HG03571 (cell line): ENCODE measurements around the gene RNF144A.

ENCODE experiments used
- ATAC-seq: cut with Tn5 transposase; IDR thresholded peaks from one replicate; pipeline ENCODE4 v1.9.1; 2021; ENCODE audit not compliant: unreplicated experiment

RNF144A gene

GRCh38 chr2:6970976-6971480 is 53.8 kb downstream of the RNF144A start:
- no peak for ATAC-seq

- ATAC-seq: no peak
Measured at GRCh38 chr2:6971502-6971901, 54.3 kb downstream of the RNF144A start.

GRCh38 chr2:6972067-6972710 is 55.0 kb downstream of the RNF144A start:
- no peak for ATAC-seq

- ATAC-seq: no peak
Measured at GRCh38 chr2:6973895-6974545, 56.8 kb downstream of the RNF144A start.

GRCh38 chr2:6975988-6976387 is 58.8 kb downstream of the RNF144A start:
- no peak for ATAC-seq

GRCh38 chr2:6977113-6977741 is 60.0 kb downstream of the RNF144A start:
- no peak for ATAC-seq

- no peak for ATAC-seq
Measured at GRCh38 chr2:6977786-6978185, 60.6 kb downstream of the RNF144A start.

GRCh38 chr2:6978991-6979390 is 61.8 kb downstream of the RNF144A start:
- no peak for ATAC-seq

GRCh38 chr2:6982449-6982848 is 65.2 kb downstream of the RNF144A start:
- no peak for ATAC-seq

- ATAC-seq: no peak
Measured at GRCh38 chr2:6982934-6983589, 65.8 kb downstream of the RNF144A start.

GRCh38 chr2:6986301-6986911 is 69.2 kb downstream of the RNF144A start:
- ATAC-seq: no peak

- ATAC-seq: no peak
Measured at GRCh38 chr2:6986912-6987361, 69.7 kb downstream of the RNF144A start.

- ATAC-seq: no peak
Measured at GRCh38 chr2:6990871-6991270, 73.7 kb downstream of the RNF144A start.

GRCh38 chr2:6992794-6993228 is 75.6 kb downstream of the RNF144A start:
- ATAC-seq: no peak

GRCh38 chr2:6993229-6993640 is 76.0 kb downstream of the RNF144A start:
- no peak for ATAC-seq

GRCh38 chr2:6993936-6994335 is 76.7 kb downstream of the RNF144A start:
- no peak for ATAC-seq

- ATAC-seq: no peak
Measured at GRCh38 chr2:6994536-6995128, 77.4 kb downstream of the RNF144A start.

- no peak for ATAC-seq
Measured at GRCh38 chr2:6995391-6996097, 78.3 kb downstream of the RNF144A start.

- peak; percentile 60 for ATAC-seq
Measured at GRCh38 chr2:6999211-6999877, 82.1 kb downstream of the RNF144A start.
